ENCODE data around the gene ANKFN1.

ANKFN1 gene

DNA sequence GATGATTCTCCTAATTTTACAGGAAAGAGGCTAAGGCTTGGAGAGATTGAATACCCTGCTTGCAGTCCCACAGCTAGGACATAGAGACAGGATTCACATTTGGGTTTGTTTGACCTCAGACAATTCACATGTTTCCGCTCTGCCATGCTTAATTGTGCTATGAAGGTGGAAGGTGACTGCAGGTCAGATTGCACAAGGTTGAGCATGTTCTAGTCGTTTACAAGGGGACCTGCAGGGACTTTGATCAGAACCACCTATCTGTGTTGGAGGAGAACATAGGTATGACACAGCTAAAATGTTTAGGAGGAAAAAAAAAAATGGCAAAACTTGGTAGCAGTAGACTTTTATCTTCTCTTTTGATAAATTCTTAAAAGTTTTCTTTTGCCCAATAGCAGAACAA is 4.9 kb upstream of the ANKFN1 start:
- no peak for DNase-seq (ENCODE audit: low read depth)

DNA sequence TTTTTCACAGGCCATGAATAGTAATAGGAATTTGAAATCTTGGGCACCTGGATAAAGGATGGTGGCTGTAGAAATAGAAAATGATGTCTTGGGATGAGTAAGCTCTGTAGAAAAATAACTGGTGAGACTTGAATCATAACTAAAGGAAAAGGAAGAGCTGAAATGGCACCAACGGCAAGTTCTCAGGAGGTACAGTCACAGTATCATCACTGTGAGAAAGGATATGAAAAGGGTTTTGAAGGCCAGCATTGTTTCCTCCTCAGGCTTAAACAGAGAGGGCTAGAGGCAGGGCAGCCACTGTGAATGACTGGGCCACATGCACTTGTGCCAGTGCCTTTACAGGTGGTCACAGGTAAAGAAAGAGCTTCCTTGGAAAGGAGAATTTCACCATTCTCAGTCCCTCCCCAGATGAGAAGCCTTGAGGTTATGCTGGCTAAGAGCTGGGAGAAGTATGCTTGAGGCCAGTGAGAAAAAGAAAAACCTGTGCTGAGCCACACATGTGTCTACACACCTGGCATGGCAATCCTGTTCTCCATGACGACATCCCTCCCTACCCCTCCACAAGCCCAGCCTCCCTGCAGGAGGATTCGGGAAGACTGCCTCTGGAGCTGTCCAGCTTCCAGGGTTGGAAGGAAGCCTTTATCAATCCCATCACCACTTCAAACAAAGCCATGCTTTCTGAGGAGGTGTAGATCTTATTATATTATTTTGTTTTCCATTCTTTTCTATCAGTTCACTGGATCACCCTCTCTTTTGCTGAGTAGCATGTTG is 3.8 kb upstream of the ANKFN1 start:
- DNase-seq (ENCODE audit: low read depth), result no peak

DNA sequence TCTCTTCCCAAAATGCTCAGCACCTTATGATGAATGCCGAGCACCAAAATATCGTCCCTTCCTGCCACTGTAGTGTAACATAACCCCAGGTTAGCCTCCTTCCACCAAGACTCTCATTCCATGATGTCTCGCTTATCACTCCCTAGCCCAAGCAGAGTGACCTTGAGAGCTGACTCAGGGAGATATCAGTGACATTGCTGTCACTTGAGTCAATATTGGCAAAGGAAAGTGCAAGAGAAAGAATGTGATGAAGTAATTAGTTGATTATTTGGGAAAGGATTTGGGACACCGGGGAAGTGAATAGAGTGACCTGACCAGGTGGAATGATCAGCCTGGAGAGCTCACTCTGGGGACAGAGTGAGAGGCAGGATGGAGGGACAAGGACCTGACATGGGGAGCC is 2.6 kb upstream of the ANKFN1 start:
- no peak for DNase-seq (ENCODE audit: low read depth)

DNA sequence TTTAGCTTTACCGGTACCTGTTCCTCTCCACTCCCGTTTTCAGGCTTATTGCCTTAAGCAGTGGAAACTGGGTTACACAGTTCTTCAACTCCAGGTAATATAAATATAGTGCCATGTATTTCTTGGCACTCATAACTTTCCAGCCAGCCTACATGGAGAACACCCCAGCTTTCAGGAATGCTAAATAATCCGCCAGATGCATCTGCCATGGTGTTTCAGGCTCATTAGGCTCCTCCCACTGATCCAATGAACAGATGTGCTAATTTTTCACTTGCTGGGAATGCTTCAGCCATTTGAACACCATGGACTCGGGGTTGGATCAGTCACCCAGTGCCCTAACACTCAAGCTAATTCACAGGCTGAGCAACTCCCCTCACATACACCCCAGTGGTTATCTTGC is 4.6 kb downstream of the ANKFN1 start:
- no peak for DNase-seq (ENCODE audit: low read depth)

GRCh38 chr17:56158344-56158743 is 5.1 kb downstream of the ANKFN1 start:
- no peak for DNase-seq (ENCODE audit: low read depth)

- DNase-seq (ENCODE audit: low read depth), result no peak
These were observed 5.9 kb downstream of the ANKFN1 start for GRCh38 chr17:56158915-56159825.

GRCh38 chr17:56159826-56160380 is 6.6 kb downstream of the ANKFN1 start:
- no peak for DNase-seq (ENCODE audit: low read depth)

DNA sequence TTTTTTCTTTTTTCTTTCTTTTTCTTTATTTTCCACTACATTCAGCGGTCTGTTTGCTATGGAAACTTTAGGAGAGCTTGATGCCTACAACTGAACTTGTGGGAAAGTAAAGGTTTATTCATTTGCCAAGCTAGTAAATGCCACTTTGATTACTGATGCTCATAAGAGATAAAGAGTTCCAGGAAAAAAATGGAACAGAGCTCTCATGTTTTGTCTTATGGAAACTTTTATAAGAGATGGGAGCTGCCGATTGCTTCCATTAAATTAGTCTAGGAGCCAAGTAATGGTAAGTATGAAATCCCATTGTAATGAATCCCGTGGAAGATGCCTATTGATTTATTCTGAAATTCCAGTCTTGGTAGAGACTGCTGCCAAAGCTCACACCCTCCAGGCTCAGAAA is 7.1 kb downstream of the ANKFN1 start:
- no peak for DNase-seq (ENCODE audit: low read depth)

GRCh38 chr17:56165072-56165641 is 11.9 kb downstream of the ANKFN1 start:
- peak; percentile 57 for DNase-seq (ENCODE audit: low read depth)

- no peak for DNase-seq (ENCODE audit: low read depth)
These were observed 14.2 kb downstream of the ANKFN1 start for GRCh38 chr17:56167491-56167890.

GRCh38 chr17:56169621-56170020 is 16.3 kb downstream of the ANKFN1 start:
- DNase-seq (ENCODE audit: low read depth), result no peak

DNA sequence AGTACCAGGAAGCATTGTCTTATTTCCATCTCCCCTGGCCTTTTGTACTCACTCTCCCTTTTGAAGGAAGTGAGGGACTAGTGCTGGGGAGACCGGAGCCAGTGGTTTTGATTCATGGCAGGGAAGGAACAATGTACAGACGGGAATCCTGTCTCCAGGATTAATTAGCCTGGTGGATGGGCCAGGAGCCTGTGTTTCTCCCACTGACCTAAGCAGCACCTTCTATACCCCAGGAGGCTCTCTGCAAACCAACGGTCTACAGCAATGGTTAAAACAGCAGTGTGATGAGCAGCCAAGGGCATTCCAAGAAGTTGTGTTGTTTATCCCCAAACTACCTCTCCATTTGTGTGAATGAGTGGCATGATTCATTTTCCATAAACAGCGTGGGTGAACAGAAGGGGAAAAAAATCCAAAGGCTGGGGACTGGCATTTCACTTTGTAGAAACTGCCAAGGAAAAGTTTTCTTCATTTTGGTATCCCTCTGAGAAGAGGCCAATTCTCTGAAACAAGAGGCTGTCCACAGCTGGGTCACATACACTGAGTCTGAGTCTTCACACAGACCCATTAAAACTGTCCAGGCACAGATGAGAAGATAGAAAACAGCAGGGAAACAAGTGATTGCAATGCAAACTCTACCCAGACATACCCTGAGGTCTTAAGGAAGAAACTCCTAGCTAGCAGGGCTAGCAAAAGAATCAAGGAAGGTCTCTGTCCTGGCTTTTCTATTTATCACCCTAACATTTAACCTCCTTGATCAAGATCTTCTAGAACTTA is 18.1 kb downstream of the ANKFN1 start:
- no peak for DNase-seq (ENCODE audit: low read depth)

DNA sequence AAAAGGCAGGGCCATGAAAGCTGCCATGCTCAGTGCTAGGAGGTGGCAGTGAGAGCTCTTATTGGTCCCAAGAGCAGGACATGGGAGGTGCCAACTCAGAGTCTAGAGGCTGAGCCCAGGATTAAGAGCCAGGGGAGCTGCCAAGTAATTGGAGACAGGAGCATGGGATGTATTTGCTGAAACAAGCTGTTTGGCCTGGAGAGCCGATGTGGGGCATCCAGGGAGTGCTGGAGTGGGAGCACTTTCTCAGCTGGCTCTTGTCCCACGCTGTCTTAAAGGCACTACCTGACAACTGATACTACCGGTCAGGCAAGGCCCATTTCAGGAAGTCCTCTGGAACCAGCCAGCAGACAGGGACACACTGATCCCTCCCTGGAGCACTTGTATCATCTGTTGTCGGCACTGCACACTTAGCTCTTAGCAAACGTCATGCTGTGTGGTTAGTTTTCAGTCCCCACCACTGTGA is 19.3 kb downstream of the ANKFN1 start:
- DNase-seq (ENCODE audit: low read depth), result no peak

GRCh38 chr17:56173026-56173425 is 19.8 kb downstream of the ANKFN1 start:
- DNase-seq (ENCODE audit: low read depth), result no peak

DNA sequence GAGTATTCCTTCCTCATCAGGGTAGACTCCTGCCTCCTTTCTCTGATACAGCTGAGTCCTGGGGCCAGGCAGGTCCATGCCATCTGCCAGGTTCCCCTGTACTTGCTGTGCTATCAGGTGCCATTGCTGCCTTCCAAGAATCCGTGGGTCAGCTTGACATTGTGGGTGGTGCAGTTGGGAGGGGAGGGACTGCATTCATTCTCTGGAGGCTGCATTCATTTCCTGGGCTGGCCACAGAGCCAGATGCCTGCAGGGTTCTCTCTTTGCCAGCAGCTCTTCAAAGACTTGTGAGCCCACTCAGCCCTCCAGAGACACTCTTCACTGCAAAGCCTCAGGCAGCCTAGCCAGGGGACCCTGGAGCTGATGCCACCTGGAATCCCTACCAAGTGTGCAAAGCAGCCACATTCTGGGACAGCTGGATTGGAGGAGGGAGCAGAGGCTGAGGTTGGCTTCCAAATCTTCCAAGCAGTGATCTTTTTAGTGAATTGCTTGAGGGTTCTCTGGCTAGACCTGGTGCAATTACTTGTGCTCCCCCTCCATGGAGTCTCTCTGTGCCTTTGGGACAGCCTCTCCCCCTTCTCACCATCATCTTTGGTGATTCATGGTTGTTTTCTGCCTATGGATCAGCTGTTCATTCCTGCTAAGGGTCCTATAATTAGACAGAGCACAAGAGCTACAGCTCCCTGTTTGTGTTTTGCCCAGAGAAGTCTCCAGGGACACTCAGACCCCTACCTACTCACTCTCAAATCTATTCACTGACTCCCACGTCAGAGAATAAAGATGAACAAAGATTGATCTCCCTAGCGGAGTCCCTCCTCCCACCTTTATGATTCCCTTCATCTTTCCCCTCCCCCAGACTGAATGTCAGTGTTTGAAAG is 20.9 kb downstream of the ANKFN1 start:
- no peak for DNase-seq (ENCODE audit: low read depth)

DNA sequence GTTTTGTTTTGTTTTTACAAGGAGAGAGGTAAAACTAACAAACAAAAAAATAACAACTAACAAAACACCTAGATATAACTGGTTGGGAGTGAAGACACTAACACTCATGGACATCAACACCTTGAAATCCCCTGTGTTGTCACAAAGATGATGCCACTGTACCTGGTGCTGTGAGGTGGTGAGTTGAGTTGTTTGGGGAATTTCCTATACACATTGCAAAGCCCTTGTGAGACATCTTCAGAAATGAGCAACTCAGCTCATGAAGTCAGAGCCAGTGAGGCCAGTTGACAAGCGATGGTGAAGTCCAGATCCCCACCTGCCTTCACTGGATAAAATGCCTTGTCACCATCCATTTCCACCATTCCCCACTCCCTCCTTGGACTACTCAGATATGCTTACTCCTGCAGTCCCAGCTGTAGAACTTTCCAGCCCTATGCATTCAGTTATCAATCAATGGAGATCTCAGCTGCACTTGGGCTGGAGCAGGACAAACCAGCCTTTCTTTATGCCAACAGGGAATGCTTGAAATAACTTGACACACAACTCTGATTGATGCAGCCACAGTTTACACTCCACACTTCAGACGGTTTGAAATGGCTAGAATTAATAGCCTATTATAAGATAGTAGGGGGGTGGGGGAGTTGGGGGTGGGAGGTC is 22.2 kb downstream of the ANKFN1 start:
- DNase-seq (ENCODE audit: low read depth), result no peak

DNA sequence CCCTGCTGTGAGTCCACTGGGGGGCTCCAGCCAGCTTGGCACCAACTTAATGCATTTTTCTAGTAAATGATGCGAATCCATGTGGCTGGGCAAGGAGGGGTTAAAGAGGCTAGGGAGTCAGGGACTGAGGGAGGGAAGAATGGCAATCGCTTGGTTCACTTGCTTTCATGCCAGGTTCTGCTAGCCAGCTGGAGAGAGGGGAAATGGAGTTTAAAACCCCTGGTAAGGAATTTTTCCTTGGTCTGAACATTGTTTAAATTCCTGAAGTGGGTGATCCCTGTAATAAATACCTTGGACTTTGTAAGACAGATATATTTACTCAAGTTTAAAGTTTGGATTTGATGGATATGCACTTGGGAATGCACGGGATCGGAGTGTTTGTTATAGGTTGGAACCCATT is 22.8 kb downstream of the ANKFN1 start:
- DNase-seq (ENCODE audit: low read depth), result no peak

- no peak for DNase-seq (ENCODE audit: low read depth)
These were observed 24.1 kb downstream of the ANKFN1 start for GRCh38 chr17:56177361-56177760.

DNA sequence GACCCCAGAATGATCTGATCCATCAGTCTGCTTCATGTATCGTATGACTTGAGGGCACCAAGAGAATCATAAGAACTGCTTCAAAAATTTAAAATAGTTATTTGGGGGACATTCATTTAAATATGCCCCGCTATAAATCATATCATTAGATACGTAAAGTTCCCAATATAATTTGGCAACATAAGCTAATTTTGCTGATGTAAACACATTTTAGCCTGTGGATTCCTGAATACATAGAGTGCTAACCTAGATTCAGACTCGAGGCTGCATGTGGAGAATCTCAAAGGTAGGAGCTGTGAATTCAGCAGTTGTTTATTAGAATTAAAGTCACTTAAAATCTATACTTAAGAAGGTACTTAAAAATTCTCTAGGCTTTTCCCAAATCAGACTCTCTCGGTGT is 24.9 kb downstream of the ANKFN1 start:
- DNase-seq (ENCODE audit: low read depth), result no peak

DNA sequence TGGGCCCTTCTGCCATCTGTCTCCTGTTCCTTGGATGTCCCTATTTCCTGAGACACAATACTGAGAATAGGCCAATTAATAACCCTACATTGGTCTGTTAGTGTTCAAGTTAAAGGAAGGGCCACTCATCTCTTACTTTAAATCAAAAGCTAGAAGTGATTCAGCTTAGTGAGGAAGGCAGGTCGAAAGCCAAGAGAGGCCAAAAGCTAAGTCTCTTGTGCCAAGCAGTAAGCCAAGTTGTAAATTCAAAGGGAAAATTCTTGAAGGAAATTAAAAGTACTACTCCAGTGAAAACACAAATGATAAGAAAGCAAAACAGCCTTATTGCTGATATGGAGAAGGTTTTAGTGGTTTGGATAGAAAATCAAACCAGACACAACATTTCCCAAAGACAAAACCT is 28.8 kb downstream of the ANKFN1 start:
- DNase-seq (ENCODE audit: low read depth), result no peak
